ENCODE measurements around the gene IMMT.

The IMMT gene

DNA sequence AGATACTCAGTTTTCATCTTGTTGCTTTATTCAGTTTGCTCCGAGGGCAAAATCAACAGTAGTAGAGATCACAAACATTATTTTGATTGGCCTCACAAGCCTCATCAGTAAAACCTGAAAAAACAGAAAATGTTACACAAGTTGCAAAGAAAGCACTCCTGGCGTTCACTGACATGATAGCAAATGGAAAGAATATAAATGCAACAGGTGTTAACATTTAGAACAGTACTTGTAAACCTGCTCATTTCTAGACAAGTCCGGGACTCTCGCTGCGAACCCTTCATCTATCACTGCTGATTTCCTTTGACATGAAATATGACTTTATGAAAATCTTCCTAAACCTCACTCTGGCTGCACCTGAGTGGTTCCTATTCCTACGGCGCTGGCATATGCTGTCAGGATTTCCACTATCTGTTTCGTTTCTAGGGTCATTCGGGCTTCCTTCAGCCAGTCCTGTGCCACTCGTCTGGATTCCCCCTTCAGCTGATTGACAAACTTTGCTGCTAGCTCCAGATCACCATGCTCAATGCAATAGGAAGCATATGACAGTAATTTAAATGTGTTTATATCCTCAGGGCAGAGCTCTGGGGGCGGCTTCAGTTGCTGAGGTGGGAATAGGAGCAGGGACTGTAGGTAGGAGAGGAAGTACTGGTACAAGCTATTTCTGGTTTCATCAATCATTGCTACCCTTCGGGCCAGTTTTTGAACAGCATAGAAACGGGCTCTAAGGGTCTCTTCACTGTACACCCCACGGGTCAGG lies 51.2 kb downstream of the IMMT start:
- no peaks in the 10 kb centered on the region for H3K79me2 ChIP-seq
- no peaks in the 10 kb centered on the region for H3K27me3 ChIP-seq (ENCODE audit: control insufficient read depth, insufficient read depth, low read length)
- no peak overlapping the region for H3K27ac ChIP-seq
- no peak overlapping the region for H3K4me2 ChIP-seq (ENCODE audit: low read length)
- no peak overlapping the region for H3K4me3 ChIP-seq (ENCODE audit: low read depth, low read length)
- no peak overlapping the region for H2AFZ ChIP-seq
- no peaks in the 10 kb centered on the region for H3K36me3 ChIP-seq (ENCODE audit: control insufficient read depth, insufficient read depth, low read length)
- no peak overlapping the region for H3K9ac ChIP-seq
- TF ChIP-seq, protein P1, sequence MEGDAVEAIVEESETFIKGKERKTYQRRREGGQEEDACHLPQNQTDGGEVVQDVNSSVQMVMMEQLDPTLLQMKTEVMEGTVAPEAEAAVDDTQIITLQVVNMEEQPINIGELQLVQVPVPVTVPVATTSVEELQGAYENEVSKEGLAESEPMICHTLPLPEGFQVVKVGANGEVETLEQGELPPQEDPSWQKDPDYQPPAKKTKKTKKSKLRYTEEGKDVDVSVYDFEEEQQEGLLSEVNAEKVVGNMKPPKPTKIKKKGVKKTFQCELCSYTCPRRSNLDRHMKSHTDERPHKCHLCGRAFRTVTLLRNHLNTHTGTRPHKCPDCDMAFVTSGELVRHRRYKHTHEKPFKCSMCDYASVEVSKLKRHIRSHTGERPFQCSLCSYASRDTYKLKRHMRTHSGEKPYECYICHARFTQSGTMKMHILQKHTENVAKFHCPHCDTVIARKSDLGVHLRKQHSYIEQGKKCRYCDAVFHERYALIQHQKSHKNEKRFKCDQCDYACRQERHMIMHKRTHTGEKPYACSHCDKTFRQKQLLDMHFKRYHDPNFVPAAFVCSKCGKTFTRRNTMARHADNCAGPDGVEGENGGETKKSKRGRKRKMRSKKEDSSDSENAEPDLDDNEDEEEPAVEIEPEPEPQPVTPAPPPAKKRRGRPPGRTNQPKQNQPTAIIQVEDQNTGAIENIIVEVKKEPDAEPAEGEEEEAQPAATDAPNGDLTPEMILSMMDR (IDR thresholded peaks at IDR 0.05), result no peak
- H3K9me3 ChIP-seq (ENCODE audit: control insufficient read depth, low read length), result no peaks in the 10 kb centered on the region
- no peaks in the 10 kb centered on the region for H3K4me1 ChIP-seq

DNA sequence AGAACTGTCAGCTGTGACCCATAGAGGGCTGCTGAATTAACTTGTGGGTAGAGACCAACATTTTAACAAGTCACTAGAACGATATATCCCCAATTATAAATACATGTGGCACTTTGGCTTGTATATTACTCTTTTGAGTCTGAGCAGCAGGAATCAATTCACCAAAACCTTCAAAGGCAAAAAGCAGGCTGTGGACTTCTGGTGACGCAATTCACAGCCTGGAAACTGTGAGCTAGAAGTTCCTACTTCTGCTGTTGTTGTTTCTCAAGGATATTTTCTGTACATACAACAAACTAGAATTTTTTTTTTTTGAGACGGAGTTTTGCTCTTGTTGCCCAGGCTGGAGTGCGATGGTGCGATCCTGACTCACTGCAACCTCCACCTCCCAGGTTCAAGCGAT lies 52.0 kb downstream of the IMMT start:
- no peak overlapping the region for H3K4me2 ChIP-seq (ENCODE audit: low read length)
- no peaks in the 10 kb centered on the region for H3K79me2 ChIP-seq
- no peak overlapping the region for H3K27ac ChIP-seq
- H3K36me3 ChIP-seq (ENCODE audit: control insufficient read depth, insufficient read depth, low read length), result no peaks in the 10 kb centered on the region
- H3K9me3 ChIP-seq (ENCODE audit: control insufficient read depth, low read length), result no peaks in the 10 kb centered on the region
- no peaks in the 10 kb centered on the region for H3K4me1 ChIP-seq
- no peak overlapping the region for H2AFZ ChIP-seq
- no peak overlapping the region for H3K9ac ChIP-seq
- H3K4me3 ChIP-seq (ENCODE audit: low read depth, low read length), result no peak overlapping the region
- no peaks in the 10 kb centered on the region for H3K27me3 ChIP-seq (ENCODE audit: control insufficient read depth, insufficient read depth, low read length)
- TF ChIP-seq, protein P1 (IDR thresholded peaks at IDR 0.05), result no peak

DNA sequence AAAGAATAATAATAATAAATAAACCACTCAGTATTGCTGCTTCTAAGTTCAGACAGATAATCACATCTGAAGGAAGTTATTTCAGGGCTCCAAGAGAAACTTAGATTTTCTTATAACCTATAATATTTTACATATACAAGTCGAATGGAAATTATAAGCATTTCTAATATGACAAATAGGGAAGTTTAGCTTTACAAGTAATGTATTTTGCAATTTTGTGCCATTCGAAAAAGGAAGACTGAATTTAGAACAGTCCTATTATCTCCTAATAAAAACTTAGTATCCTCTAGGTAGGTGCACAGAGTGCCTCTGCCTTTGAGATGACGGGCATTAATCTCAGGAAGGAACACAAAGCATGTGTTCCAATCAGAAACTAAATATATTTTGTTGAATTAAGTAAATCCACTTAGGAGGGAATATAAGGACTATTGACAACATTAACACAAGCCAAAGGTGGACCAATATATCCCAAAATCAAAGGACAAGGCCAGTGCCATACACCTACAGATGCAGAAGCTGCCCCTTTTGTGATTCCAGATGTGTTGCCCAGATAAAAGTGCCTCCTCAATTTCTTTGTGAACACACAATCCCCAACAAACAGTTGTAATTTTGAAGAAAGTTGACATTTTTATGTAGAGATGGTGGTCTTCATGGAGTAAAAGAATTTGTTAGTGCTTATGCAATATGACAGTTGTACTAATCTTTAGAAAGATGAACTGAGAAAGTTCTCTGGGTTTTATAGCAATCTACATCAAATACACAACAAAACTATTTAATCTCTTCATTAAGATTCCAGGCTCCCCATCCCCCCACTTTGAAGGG lies 52.6 kb downstream of the IMMT start:
- H3K79me2 ChIP-seq, result no peaks in the 10 kb centered on the region
- no peaks in the 10 kb centered on the region for H3K9me3 ChIP-seq (ENCODE audit: control insufficient read depth, low read length)
- H3K4me1 ChIP-seq, result no peaks in the 10 kb centered on the region
- H3K9ac ChIP-seq, result no peak overlapping the region
- no peaks in the 10 kb centered on the region for H3K36me3 ChIP-seq (ENCODE audit: control insufficient read depth, insufficient read depth, low read length)
- no peak overlapping the region for H3K4me2 ChIP-seq (ENCODE audit: low read length)
- no peak overlapping the region for H3K4me3 ChIP-seq (ENCODE audit: low read depth, low read length)
- no peak overlapping the region for H3K27ac ChIP-seq
- H2AFZ ChIP-seq, result no peak overlapping the region
- TF ChIP-seq, protein P1 (IDR thresholded peaks at IDR 0.05), result no peak
- H3K27me3 ChIP-seq (ENCODE audit: control insufficient read depth, insufficient read depth, low read length), result no peaks in the 10 kb centered on the region

DNA sequence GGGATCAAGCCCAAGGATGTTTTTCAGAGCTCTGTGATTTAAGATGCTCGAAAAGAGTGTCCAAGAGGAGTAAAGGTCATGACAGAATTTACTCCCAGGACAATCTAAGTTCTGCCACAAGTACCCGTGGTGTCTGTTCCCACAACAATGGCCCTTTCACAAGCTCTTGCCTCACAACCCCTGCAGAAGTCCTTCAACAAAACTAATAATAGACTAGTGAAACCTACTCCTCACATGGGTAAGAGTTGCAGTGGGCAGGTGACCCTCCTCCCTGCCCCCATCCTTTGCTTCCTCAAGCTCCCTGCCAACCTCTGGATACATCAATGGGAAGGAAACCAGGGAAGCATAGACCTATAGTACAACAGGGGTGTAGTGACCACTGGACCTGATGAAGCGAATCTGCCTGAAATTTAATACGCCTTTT lies 54.3 kb downstream of the IMMT start:
- Histone ChIP-seq H3K79me2 (no peaks in the 10 kb centered on the region), H3K36me3 (ENCODE audit: control insufficient read depth, insufficient read depth, low read length) (no peaks in the 10 kb centered on the region)

More for the DNA sequence above, 54.3 kb downstream of the IMMT start:
- Histone ChIP-seq H3K9me3 (ENCODE audit: control insufficient read depth, low read length) (no peaks in the 10 kb centered on the region), H3K4me3 (ENCODE audit: low read depth, low read length) (no peak overlapping the region), H3K4me2 (ENCODE audit: low read length) (no peak overlapping the region), H3K4me1 (no peaks in the 10 kb centered on the region), H2AFZ (no peak overlapping the region), H3K9ac (no peak overlapping the region), H3K27me3 (ENCODE audit: control insufficient read depth, insufficient read depth, low read length) (no peaks in the 10 kb centered on the region), H3K27ac (no peak overlapping the region)
- TF ChIP-seq, protein P1 (IDR thresholded peaks at IDR 0.05), result no peak

All from parathyroid adenoma (tissue), 2 donors.